ENCODE measurements around the gene SPC24.

DNA sequence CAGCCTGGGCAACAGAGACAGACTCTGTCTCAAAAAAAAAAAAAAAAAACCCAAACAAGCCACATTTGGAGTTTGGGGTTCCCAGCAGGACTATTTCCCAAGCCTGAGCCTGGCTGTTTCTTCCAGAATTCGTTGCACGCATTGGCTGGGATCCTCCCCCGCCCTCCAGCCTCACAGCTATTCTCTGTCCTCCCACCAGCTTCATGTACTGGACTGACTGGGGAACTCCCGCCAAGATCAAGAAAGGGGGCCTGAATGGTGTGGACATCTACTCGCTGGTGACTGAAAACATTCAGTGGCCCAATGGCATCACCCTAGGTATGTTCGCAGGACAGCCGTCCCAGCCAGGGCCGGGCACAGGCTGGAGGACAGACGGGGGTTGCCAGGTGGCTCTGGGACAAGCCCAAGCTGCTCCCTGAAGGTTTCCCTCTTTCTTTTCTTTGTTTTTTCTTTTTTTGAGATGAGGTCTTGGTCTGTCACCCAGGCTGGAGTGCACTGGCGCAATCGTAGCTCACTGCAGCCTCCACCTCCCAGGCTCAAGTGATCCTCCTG lies 39.6 kb downstream of the SPC24 start:
- TF ChIP-seq POLR2A (IDR thresholded peaks at IDR 0.05), result no peak
- no peak for TF ChIP-seq CTCF (IDR thresholded peaks at IDR 0.05)
